Osteoblast (primary cell): ENCODE data around the gene TPSG1. TPM values are rescaled to one million over a fixed set of nuclear protein-coding genes. Genes with fewer than 3 reads are reported as not detected.
"Not testable (repeated sequence)": the region's sequence is repeated elsewhere in the genome, so short reads cannot be mapped to it uniquely, and the experiment has no call there.

Experiments used
- DNase-seq: peaks from one replicate; pipeline ENCODE4 v3.0.0; 2011; ENCODE audit warnings: low spot score, mixed read lengths; ENCODE audit not compliant: insufficient read length; ENCODE audit errors: missing footprints
- H2AFZ ChIP-seq: 2 replicates; pipeline ENCODE4 v1.6.0; 2011; ENCODE audit warnings: mild to moderate bottlenecking, low read length
- H3K27ac ChIP-seq: 2 replicates; pipeline ENCODE4 v1.5.1; 2011; ENCODE audit warnings: mild to moderate bottlenecking, low read depth, low read length, moderate library complexity
- H3K27me3 ChIP-seq: 2 replicates; pipeline ENCODE4 v1.6.0; 2012; ENCODE audit warnings: mild to moderate bottlenecking, control low read depth, inconsistent platforms, low read length, moderate library complexity; ENCODE audit not compliant: insufficient read depth
- H3K36me3 ChIP-seq: 2 replicates; pipeline ENCODE4 v1.5.1; 2011; ENCODE audit warnings: mild to moderate bottlenecking, low read length, control low read depth, moderate library complexity; ENCODE audit not compliant: insufficient read depth
- H3K4me1 ChIP-seq: 2 replicates; pipeline ENCODE4 v1.5.1; 2011; ENCODE audit warnings: mild to moderate bottlenecking, low read length, control low read depth, moderate library complexity; ENCODE audit not compliant: insufficient read depth
- H3K4me2 ChIP-seq: 2 replicates; pipeline ENCODE4 v1.6.0; 2011; ENCODE audit warnings: mild to moderate bottlenecking, low read length; ENCODE audit not compliant: insufficient read depth
- H3K4me3 ChIP-seq: fragments of 200-600 bp; sonication (generic); 3 replicates; pipeline ENCODE4 v1.5.1; 2012; ENCODE audit warnings: mild to moderate bottlenecking, low read length, inconsistent platforms; ENCODE audit not compliant: insufficient read depth
- H3K79me2 ChIP-seq: 2 replicates; pipeline ENCODE4 v1.6.0; 2012; ENCODE audit warnings: mild to moderate bottlenecking, low read length, control low read depth, inconsistent platforms; ENCODE audit not compliant: insufficient read depth
- H3K9me3 ChIP-seq: 2 replicates; pipeline ENCODE4 v1.5.1; 2011; ENCODE audit warnings: low read depth, low read length, control low read depth
- H4K20me1 ChIP-seq: 2 replicates; pipeline ENCODE4 v1.6.0; 2012; ENCODE audit warnings: mild to moderate bottlenecking, low read length, control low read depth; ENCODE audit not compliant: insufficient read depth
- total RNA-seq: library from RNA; depleted of rRNA; stranded (reverse); fragments of >200 nt; gene quantifications from 2 replicates; pipeline ENCODE4 v1.2.3, GENCODE V29; 2012
- TF ChIP-seq, protein P1 (sequence below): IDR thresholded peaks from 2 replicates; pipeline ENCODE4 v1.5.1; 2011; ENCODE audit warnings: mild to moderate bottlenecking, low read depth, low read length, moderate library complexity; ENCODE audit errors: extremely low read depth

The TPSG1 gene
- total RNA-seq, 1 donor, result not detected

DNA sequence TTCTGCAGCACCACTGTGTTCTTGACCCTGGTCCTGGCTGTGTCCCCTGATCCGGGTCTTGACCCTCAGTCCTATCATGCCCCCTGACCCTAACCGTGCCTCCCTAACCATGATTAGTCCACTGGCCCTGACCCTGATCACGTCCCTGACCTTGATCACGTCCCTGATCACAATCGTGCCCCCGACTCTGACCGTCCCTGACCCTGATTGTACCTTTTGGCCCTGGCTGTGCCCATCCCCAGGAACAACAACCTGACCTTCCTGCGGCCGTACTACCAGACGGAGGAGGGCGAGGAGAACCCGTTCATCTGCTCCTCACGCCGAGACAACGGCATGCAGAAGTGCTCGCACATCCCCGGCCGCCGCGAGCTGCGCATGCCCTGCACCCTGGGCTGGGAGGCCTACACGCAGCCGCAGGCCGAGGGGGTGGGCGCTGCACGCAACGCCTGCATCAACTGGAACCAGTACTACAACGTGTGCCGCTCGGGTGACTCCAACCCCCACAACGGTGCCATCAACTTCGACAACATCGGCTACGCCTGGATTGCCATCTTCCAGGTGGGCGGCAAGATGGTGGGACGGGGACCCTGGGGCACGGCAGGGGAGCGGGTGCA is 24.9 kb downstream of the TPSG1 start:
- no peaks in the 10 kb centered on the region for H3K9me3 ChIP-seq
- no peaks in the 10 kb centered on the region for H3K4me1 ChIP-seq
- no peak overlapping the region for H3K4me3 ChIP-seq
- TF ChIP-seq, protein P1, sequence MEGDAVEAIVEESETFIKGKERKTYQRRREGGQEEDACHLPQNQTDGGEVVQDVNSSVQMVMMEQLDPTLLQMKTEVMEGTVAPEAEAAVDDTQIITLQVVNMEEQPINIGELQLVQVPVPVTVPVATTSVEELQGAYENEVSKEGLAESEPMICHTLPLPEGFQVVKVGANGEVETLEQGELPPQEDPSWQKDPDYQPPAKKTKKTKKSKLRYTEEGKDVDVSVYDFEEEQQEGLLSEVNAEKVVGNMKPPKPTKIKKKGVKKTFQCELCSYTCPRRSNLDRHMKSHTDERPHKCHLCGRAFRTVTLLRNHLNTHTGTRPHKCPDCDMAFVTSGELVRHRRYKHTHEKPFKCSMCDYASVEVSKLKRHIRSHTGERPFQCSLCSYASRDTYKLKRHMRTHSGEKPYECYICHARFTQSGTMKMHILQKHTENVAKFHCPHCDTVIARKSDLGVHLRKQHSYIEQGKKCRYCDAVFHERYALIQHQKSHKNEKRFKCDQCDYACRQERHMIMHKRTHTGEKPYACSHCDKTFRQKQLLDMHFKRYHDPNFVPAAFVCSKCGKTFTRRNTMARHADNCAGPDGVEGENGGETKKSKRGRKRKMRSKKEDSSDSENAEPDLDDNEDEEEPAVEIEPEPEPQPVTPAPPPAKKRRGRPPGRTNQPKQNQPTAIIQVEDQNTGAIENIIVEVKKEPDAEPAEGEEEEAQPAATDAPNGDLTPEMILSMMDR, result no peak
- H3K27me3 ChIP-seq, result no peaks in the 10 kb centered on the region
- no peak overlapping the region for H3K27ac ChIP-seq
- H3K4me2 ChIP-seq, result no peak overlapping the region
- no peak overlapping the region for H2AFZ ChIP-seq
- H3K36me3 ChIP-seq, result no peaks in the 10 kb centered on the region
- no peaks in the 10 kb centered on the region for H4K20me1 ChIP-seq
- no peaks in the 10 kb centered on the region for H3K79me2 ChIP-seq
- DNase-seq, result no peak

DNA sequence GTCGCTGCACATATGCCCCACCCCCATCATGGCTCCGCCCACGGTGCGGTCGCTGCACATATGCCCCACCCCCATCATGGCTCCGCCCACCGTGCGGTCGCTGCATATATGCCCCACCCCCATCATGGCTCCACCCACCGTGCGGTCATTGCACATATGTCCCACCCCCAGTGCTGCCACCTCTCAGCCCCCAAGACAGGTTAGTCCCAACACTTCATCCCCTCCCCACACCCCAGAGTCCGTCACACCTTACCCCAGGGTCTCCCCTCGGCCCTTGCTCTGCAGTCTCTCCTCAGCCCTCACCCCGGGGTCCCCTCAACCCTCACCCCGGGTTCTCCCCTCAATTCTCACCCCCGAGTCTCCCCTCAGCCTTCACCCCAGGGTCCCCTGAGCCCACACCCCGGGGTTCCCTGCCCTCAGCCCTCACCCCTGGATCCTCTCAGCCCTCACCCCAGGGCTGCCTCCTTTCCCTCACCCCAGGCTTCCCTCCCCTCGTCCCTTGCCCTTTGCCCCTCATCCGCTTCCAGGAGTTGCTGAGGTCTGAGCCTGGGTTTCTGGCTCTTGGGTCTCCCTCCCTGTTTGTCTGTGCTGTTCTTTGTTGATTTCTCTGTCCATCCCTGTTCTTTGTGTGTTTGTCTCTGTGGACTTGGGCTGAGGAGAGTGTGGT is 25.6 kb downstream of the TPSG1 start:
- Histone ChIP-seq H3K36me3 (no peaks in the 10 kb centered on the region), H3K4me3 (no peak overlapping the region), H3K27ac (no peak overlapping the region), H3K4me1 (no peaks in the 10 kb centered on the region), H3K27me3 (no peaks in the 10 kb centered on the region), H3K79me2 (no peaks in the 10 kb centered on the region), H3K4me2 (no peak overlapping the region), H4K20me1 (no peaks in the 10 kb centered on the region), H2AFZ (no peak overlapping the region), H3K9me3 (no peaks in the 10 kb centered on the region)
- TF ChIP-seq, protein P1, result no peak
- DNase-seq, result no peak

DNA sequence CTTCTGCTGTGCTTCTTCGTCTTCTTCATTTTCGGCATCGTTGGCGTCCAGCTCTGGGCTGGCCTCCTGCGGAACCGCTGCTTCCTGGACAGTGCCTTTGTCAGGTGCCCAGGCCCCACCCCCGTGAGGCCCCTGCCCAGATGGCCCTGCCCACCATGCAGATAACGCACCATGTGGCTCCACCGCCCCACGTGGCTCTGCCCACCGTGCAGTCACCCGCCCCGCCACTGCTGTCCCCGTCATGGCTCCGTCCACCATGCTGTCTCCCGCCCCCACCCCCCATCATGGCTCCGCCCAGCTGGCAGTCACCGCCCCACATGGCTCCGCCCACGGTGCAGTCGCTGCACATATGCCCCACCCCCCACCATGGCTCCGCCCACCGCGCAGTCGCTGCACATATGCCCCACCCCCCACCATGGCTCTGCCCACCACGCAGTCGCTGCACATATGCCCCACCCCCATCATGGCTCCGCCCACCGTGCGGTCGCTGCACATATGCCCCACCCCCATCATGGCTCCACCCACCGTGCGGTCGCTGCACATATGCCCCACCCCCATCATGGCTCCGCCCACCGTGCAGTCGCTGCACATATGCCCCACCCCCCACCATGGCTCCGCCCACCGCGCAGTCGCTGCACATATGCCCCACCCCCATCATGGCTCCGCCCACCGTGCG is 26.3 kb downstream of the TPSG1 start:
- not testable (repeated sequence) for H3K4me2 ChIP-seq, H3K9me3 ChIP-seq, H3K4me1 ChIP-seq, H3K36me3 ChIP-seq, H3K79me2 ChIP-seq, H3K4me3 ChIP-seq, DNase-seq, H3K27me3 ChIP-seq, H2AFZ ChIP-seq, H4K20me1 ChIP-seq, H3K27ac ChIP-seq

DNA sequence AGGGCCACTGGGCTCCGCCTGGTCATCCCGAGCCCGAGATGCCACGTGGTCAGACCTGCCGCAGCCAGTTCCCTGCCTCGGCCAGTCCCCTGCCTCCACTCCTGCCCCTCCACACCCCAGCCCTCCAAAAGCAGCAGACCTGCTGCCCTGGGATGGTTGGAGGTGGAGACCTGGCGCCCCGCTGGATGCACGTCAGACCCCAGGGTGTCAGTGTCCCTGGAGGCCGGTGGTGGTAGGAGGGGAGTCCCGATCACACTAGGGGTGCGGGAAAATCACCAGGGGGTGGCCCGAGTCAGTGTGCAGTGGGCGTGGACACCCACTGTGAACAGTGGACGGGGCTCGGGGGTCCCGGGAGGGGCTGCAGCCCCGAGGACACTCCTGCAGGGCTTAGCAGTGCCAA is 26.9 kb downstream of the TPSG1 start:
- Histone ChIP-seq H3K27ac (no peak overlapping the region), H2AFZ (no peak overlapping the region), H3K9me3 (no peaks in the 10 kb centered on the region), H3K4me2 (no peak overlapping the region), H3K36me3 (no peaks in the 10 kb centered on the region), H3K4me3 (no peak overlapping the region), H3K79me2 (no peaks in the 10 kb centered on the region), H3K27me3 (no peaks in the 10 kb centered on the region), H3K4me1 (no peaks in the 10 kb centered on the region), H4K20me1 (no peaks in the 10 kb centered on the region)
- TF ChIP-seq, protein P1, result no peak
- DNase-seq, result no peak
